ENCODE results near the gene ADAMTS12.
"Not testable (repeated sequence)": the region's sequence is repeated elsewhere in the genome, so short reads cannot be mapped to it uniquely, and the experiment has no call there.

The ADAMTS12 gene

GRCh38 chr5:33601881-33602280, 289.9 kb downstream of the ADAMTS12 start:
- no peak for DNase-seq (ENCODE audit: extremely low read depth in 1 of 2, low read depth in 1 of 2)

DNA sequence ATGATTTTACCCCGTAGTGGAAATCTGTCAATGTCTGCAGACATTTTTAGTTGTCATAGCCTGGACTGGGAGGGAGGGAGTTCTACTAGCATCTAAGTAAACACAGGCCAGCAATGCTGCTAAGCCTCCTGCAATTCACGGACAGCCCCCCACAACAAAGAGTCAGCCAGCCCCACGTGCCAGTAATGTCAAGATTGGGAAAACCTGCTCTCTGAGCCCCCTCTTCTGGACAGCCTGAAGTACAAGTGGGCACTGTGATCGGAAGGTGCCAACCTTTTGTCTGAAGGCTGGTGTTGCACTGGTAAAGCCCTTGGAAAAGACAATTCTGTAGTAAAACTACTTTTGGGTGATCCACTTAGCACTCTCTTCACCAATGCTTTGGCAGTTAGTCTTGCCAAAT, 296.5 kb downstream of the ADAMTS12 start:
- DNase-seq (ENCODE audit: extremely low read depth in 1 of 2, low read depth in 1 of 2): no peak

- no peak for DNase-seq (ENCODE audit: extremely low read depth in 1 of 2, low read depth in 1 of 2)
These were observed 297.8 kb downstream of the ADAMTS12 start for GRCh38 chr5:33594006-33594405.

- no peak for DNase-seq (ENCODE audit: extremely low read depth in 1 of 2, low read depth in 1 of 2)
These were observed 299.5 kb downstream of the ADAMTS12 start for GRCh38 chr5:33592245-33592644.

GRCh38 chr5:33588654-33589372, 303.0 kb downstream of the ADAMTS12 start:
- peak in 1 of 2 donors; percentile 8 for DNase-seq (ENCODE audit: extremely low read depth in 1 of 2, low read depth in 1 of 2)

- no peak for DNase-seq (ENCODE audit: extremely low read depth in 1 of 2, low read depth in 1 of 2)
These were observed 308.5 kb downstream of the ADAMTS12 start for GRCh38 chr5:33583332-33583731.

DNA sequence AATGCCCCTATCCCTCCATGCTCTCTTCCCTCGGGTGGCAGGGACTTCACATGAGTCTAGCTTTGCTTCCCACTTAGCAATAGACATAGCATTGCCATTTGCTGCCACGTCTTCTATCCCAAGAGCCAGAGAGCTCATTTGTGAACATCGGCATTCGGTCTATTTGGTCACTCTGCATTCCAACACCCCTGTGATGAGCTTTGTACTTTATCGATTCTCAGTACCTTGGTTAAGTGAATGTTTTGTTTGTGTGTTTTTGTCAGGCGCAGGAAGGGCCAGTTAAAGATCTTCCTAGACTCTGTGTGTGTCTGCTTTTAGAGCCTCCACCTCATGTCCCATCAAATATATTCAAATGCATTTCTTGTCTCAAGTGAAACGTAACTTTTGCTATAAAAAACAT, 309.4 kb downstream of the ADAMTS12 start:
- no peak for DNase-seq (ENCODE audit: extremely low read depth in 1 of 2, low read depth in 1 of 2)

GRCh38 chr5:33579789-33580188, 312.0 kb downstream of the ADAMTS12 start:
- DNase-seq (ENCODE audit: extremely low read depth in 1 of 2, low read depth in 1 of 2): no peak

GRCh38 chr5:33579152-33579551, 312.6 kb downstream of the ADAMTS12 start:
- DNase-seq (ENCODE audit: extremely low read depth in 1 of 2, low read depth in 1 of 2): no peak

DNA sequence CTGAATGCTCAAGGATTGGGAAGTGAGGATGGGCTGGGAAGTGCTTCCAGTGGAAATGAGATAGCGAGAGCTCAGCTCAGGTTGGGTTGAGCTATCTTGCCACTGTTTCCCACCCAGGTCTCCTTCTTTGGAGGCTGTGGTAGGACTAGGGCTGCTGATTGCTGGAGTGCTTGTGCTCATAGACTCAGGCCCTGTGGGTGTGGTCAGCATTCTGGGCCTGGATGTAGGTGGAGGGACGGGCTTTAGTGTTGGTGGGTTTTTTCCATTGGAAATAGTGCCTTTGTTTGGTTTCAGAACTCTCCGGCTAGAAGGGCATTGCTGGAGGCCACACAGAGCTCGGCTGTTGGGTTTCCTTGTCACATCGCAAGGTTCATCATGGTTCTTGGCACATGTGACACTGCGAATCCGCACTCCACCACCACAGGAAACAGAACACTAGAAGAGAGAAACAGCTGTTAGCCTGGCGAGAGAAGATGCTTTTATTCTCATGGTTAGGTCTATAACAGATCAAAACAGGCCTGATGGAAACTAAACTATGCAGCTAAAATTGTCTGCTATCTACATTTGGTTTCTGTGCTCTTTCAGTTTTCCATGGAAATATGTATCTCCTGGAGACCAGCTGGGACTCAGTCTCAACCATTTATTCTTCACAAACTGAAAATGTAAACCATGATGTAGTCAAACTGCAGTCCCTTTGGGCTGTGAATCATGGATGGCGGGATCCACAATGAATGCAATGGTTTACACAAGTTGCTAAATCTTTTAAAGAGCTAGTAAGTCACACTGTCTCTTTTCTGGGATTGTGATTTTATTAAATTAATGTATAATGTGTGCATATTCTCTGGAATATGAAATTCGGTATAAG, 314.8 kb downstream of the ADAMTS12 start:
- DNase-seq (ENCODE audit: extremely low read depth in 1 of 2, low read depth in 1 of 2): no peak

- no peak for DNase-seq (ENCODE audit: extremely low read depth in 1 of 2, low read depth in 1 of 2)
These were observed 326.5 kb downstream of the ADAMTS12 start for GRCh38 chr5:33565324-33565723.

DNA sequence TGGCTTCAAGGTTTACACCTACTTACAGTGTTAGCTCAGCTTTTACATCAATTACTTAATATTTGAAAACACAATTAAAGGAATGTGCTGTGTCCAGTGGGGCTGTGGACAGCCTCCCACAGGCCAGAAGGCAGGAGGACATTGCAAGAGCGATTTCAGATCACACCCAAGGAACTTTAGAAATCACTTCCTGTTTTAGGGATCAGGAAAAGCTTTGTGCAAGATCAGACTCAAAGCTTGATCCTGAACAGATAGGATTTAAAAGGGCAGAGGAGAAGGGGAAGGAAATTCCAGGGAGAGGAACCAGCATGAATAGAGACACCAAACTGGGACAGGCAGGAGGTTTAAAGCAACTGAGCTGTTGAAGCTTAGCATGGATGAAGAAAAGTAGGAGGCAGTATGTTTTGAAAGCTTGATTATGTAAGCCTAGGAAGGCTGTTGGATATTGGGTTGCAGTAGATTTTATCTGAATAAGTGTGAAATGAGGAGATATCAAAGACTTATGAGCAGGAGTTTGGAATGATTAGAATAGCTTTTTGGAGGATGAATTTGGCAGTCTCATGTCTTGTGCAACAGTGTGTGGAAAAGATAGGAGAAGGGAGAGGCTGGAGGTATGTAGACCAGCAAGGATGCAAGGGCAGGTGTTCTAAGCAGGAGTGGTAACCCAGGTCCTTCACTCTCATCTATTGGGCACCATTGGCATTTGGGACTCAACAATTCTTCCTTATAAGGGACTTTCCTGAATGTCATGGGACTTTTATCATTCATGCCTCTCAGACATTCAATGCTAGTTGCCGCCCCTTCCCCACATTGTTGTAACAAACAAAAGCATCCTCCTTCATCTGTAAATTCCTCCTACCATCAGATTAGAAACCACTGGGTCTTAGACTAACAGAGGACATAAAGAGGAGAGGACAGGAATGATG, 327.5 kb downstream of the ADAMTS12 start:
- no peak for DNase-seq (ENCODE audit: extremely low read depth in 1 of 2, low read depth in 1 of 2)

- DNase-seq (ENCODE audit: extremely low read depth in 1 of 2, low read depth in 1 of 2): no peak
These were observed 328.3 kb downstream of the ADAMTS12 start for GRCh38 chr5:33563530-33563929.

DNA sequence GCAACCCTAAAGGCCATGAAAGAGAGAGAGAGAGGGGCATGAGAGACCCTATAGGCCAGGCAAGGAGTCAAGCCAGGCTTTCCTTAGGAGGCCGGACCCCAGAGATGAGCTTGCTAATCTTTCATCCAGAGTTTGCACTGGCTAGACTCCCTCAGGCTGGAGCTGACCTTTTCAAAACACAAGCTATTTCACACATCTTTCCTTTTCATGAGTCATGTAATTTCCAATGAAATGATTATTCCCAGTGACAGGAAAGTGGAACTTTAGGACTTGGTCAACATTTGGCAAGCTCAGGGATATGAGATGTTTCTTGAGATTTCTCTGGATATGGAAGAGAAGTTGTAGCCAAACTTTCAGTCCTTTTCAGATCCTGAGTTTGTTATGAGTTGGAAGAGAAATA, 333.3 kb downstream of the ADAMTS12 start:
- no peak for DNase-seq (ENCODE audit: extremely low read depth in 1 of 2, low read depth in 1 of 2)

DNA sequence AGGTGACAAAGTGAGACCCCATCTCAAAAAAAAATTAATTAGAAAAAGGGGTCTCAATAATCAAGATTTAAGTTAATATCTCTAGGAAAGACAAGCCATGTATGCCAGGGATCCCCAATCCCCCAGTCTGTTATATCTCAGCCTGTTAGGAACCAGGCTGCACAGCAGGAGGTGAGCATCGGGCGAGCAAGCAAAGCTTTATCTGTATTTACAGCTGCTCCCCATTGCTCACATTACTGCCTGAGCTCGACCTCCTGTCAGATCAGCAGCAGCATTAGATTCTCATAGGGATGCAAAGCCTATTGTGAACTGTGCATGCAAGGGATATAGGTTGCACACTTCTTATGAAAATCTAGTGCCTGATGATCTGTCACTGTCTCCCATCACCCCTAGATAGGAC, 334.2 kb downstream of the ADAMTS12 start:
- DNase-seq (ENCODE audit: extremely low read depth in 1 of 2, low read depth in 1 of 2): no peak

DNA sequence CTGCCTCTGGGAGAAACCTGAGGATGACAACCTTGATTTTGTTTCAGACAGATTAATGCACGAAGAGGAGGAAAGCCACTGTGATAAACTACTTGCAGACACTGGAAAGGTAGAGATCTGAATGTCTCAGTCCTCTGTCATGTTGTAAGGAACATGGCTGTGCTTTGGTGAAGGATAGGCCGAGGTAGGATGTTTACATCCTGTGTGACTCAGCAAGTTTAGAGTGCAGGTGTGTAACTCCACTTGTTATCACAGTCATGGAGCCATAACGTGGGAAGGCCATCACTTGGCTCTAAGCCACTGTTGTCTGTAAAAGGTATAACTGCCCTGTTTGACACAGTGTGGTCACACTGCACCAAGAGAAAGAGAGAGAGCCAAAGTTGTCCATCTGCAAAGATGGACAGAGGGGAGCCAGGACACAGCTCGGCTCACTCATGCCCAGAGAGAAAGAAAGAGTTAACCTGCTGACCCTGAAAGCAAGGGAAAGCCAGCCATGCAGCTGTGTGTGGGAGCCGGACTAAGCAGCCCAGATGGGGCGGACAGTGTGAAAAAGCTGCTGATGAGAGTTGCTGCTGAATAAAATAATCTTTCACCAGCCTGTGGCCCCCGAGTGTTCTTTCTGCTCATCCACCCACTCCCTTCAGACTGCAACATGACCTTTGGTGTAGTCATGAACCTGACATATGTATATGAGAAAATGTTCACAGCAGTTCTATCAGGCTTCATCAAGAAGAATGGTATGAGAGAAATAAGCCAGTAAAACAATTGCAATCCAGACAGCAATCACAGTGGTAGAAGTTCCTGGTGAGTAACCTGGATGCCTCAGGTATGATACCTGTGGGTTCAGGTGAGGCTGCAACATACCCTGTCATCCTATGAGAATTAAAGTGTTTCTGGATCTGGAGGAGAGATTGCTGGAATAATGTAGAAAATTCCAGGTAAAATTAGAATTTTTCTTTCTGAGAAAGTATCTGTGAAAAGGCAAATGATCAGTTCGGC, 335.2 kb downstream of the ADAMTS12 start:
- no peak for DNase-seq (ENCODE audit: extremely low read depth in 1 of 2, low read depth in 1 of 2)

DNA sequence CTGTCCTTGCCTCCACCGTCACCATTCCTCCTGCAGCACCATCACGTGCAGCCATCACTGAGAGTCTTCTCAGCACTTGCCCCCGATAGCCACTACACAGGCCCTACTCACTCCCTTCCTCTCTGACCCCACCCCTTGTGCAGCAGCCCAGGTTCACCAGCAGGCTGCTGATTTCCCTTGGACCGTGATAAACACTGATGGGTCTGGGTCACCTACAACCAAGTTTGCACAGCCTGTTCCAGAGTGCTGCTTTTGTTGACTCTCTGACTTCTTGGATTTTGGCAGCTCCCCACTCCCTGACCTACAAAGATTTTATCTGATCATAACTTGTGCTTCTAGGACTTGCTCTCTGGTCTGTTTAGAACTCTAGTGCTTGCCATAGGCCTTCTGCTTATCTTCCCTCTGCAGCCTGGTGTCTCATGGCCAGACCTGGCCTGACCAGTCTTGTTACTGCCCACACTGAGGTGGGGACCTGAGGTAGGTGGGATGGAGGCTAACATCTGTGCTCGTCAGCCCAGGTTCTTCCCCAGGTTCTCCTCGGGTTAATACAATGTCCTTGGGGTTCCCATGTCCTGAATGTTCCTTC, 341.7 kb downstream of the ADAMTS12 start:
- DNase-seq (ENCODE audit: extremely low read depth in 1 of 2, low read depth in 1 of 2): no peak

DNA sequence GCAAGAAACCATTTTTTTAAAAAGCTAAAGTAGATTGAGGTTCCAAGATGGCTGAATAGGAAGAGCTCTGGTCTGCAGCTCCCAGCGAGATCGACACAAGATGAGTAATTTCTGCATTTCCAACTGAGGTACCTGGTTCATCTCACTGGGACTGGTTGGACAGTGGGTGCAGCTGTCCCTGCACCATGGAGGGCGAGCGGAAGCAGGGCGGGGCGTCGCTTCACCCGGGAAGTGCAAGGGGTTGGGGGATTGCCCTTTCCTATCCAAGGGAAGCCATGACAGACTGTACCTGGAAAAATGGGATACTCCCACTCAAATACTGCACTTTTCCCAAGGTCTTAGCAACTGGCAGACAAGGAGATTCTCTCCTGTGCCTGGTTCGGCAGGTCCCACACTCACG, 352.0 kb downstream of the ADAMTS12 start:
- not testable (repeated sequence) for DNase-seq (ENCODE audit: extremely low read depth in 1 of 2, low read depth in 1 of 2)

- no peak for DNase-seq (ENCODE audit: extremely low read depth in 1 of 2, low read depth in 1 of 2)
These were observed 352.6 kb downstream of the ADAMTS12 start for GRCh38 chr5:33539212-33539611.

DNA sequence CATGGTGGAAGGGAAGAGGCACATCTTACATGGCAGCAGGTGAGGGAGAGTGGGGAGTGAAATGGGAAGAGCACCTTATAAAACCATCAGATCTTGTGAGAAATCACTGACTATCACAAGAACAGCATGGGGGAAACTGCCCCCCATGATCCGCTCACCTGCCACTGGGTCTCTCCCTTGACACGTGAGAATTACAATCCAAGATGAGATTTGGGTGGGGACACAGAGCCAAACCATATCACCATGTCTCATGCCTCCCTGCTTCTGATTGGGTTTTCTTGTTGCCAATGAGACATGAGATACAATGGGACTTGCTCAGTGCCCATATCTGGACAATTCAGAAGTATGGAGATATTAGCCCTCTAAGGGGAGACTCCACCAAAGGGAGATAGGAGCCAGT, 353.6 kb downstream of the ADAMTS12 start:
- no peak for DNase-seq (ENCODE audit: extremely low read depth in 1 of 2, low read depth in 1 of 2)
